GM12878 (cell line): ENCODE data around the gene MYO3B. TPM values are rescaled to one million over a fixed set of nuclear protein-coding genes. Genes with fewer than 3 reads are reported as not detected.

Source experiments
- ATAC-seq: fragments of 200-7000 bp; cut with Tn5 transposase; 3 replicates; pipeline ENCODE4 v1.9.1; 2020; ENCODE audit warnings: mild to moderate bottlenecking, moderate library complexity
- BruUV-seq: library from RNA; stranded (reverse); fragments of 400-500 nt; replicated peaks from 2 replicates; lab custom pipeline; 2021; lab: Mats Ljungman, UMichigan
- CTCF ChIA-PET: fragments of 300-600 bp; sonication (Branson Sonifier 250); formaldehyde crosslinking; extraction: SDS; loops from one replicate; lab custom pipeline; 2021; ENCODE audit warnings: inconsistent platforms; lab: Yijun Ruan, JAX
- POLR2A ChIA-PET: fragments of 350-600 bp; formaldehyde crosslinking; extraction: SDS; loops from one replicate; lab custom pipeline; 2021; ENCODE audit warnings: inconsistent platforms; lab: Charles Lee
- RAD21 ChIA-PET: fragments of 300-600 bp; sonication (Branson Sonifier 250); formaldehyde crosslinking; loops from one replicate; lab custom pipeline; 2023; ENCODE audit warnings: antibody characterized with exemption; ENCODE audit not compliant: unreplicated experiment; lab: Charles Lee
- SMC1A ChIA-PET: fragments of 300-600 bp; sonication (Branson Sonifier 250); formaldehyde crosslinking; loops from one replicate; lab custom pipeline; 2023; ENCODE audit not compliant: unreplicated experiment, uncharacterized antibody; lab: Charles Lee
- DNase-seq: peaks from one replicate; pipeline ENCODE4 v3.0.0-alpha.2; 2011; ENCODE audit warnings: low read depth, low spot score
- FAIRE-seq: peaks from 3 replicates; lab custom pipeline; 2011; peaks lifted over from hg19 to GRCh38; lab: Jason Lieb, UNC
- H2AFZ ChIP-seq: 2 replicates; pipeline ENCODE4 v1.6.0; 2011; ENCODE audit warnings: low read depth, low read length, control low read depth; ENCODE audit not compliant: control insufficient read depth
- H3K27ac ChIP-seq: 2 replicates; pipeline ENCODE4 v1.5.1; 2011; ENCODE audit warnings: control low read depth; ENCODE audit not compliant: control insufficient read depth, insufficient read depth
- H3K27me3 ChIP-seq, 2 experiments: replicated peaks in 1 of 2; 2 replicates each; pipeline versions ENCODE4 v1.6.0 to v1.6.1; 2011; ENCODE audit warnings: low read length in 1 of 2; ENCODE audit not compliant: control insufficient read depth in 2 of 2, insufficient read depth in 2 of 2
- H3K36me3 ChIP-seq, 2 experiments: 2 replicates each; pipeline ENCODE4 v1.5.1; 2011; ENCODE audit warnings: low read length in 1 of 2; ENCODE audit not compliant: control insufficient read depth in 2 of 2, insufficient read depth in 2 of 2
- H3K4me1 ChIP-seq: 2 replicates; pipeline ENCODE4 v1.6.1; 2011; ENCODE audit warnings: mild to moderate bottlenecking, low read length, moderate library complexity, mixed read lengths; ENCODE audit not compliant: control insufficient read depth, insufficient read depth
- H3K4me2 ChIP-seq: 2 replicates; pipeline ENCODE4 v1.6.0; 2011; ENCODE audit warnings: control low read depth; ENCODE audit not compliant: control insufficient read depth, insufficient read depth
- H3K4me3 ChIP-seq: fragments of 200-600 bp; sonication (generic); 2 replicates; pipeline ENCODE4 v1.5.1; 2016
- H3K79me2 ChIP-seq: 2 replicates; pipeline ENCODE4 v1.6.0; 2011; ENCODE audit warnings: low read length; ENCODE audit not compliant: control insufficient read depth, insufficient read depth
- H3K9ac ChIP-seq: 2 replicates; pipeline ENCODE4 v1.8.0; 2011; ENCODE audit warnings: low read length, control low read depth, mixed read lengths; ENCODE audit not compliant: control insufficient read depth, insufficient read depth
- H3K9me3 ChIP-seq: replicated peaks from 3 replicates; pipeline ENCODE4 v1.5.1; 2011; ENCODE audit warnings: mild to moderate bottlenecking, low read length; ENCODE audit not compliant: control insufficient read depth, insufficient read depth
- H4K20me1 ChIP-seq: 2 replicates; pipeline ENCODE4 v1.6.0; 2011; ENCODE audit not compliant: control insufficient read depth, insufficient read depth
- ATF3 ChIP-seq: IDR thresholded peaks from 2 replicates; pipeline ENCODE4 v1.6.1; 2011; ENCODE audit warnings: low read depth, mild to moderate bottlenecking, low read length, moderate library complexity, borderline replicate concordance; ENCODE audit errors: extremely low read depth
- BACH1 ChIP-seq: fragments of 450-650 bp; IDR thresholded peaks from 2 replicates; pipeline ENCODE4 v1.6.1; 2017; ENCODE audit warnings: mild to moderate bottlenecking, borderline replicate concordance
- CREM ChIP-seq: IDR thresholded peaks from 2 replicates; pipeline ENCODE4 v1.6.1; 2014; ENCODE audit warnings: antibody characterized with exemption, low read depth
- EED ChIP-seq: sonication (generic); IDR thresholded peaks from 2 replicates; pipeline ENCODE4 v1.6.1; 2016; ENCODE audit warnings: antibody characterized with exemption, low read depth
- GATAD2B ChIP-seq: fragments of 450-650 bp; conservative IDR thresholded peaks from 2 replicates; pipeline ENCODE4 v1.6.1; 2017; ENCODE audit warnings: low read depth, mild to moderate bottlenecking, moderate library complexity
- HDAC6 ChIP-seq: fragments of 200-600 bp; sonication (generic); IDR thresholded peaks from one replicate; pipeline ENCODE4 v1.8.0; 2017; ENCODE audit warnings: antibody characterized with exemption; ENCODE audit not compliant: unreplicated experiment
- JUNB ChIP-seq: IDR thresholded peaks from 2 replicates; pipeline ENCODE4 v1.6.1; 2016; ENCODE audit warnings: antibody characterized with exemption, mild to moderate bottlenecking
- NBN ChIP-seq: fragments of 450-650 bp; IDR thresholded peaks from 2 replicates; pipeline ENCODE4 v1.6.1; 2016
- PML ChIP-seq: IDR thresholded peaks from 2 replicates; pipeline ENCODE4 v1.6.1; 2012; ENCODE audit warnings: low read length, inconsistent platforms
- RELA ChIP-seq: fragments of 450-650 bp; IDR thresholded peaks from 2 replicates; pipeline ENCODE4 v1.8.0; 2014; ENCODE audit warnings: borderline replicate concordance; ENCODE audit not compliant: partially characterized antibody
- SMAD1 ChIP-seq: fragments of 450-650 bp; IDR thresholded peaks from 2 replicates; pipeline ENCODE4 v1.6.1; 2018; ENCODE audit warnings: mild to moderate bottlenecking, low read depth; ENCODE audit not compliant: partially characterized antibody
- SRF ChIP-seq, 2 experiments: IDR thresholded peaks; 2 replicates each; pipeline ENCODE4 v1.6.1; 2011; ENCODE audit warnings: low read depth in 2 of 2, low read length in 2 of 2, mild to moderate bottlenecking in 1 of 2, moderate library complexity in 1 of 2
- WGBS: methylation state at CpG from one replicate; pipeline ENCODE4 v1.1.6; 2016; ENCODE audit warnings: low lambda C conversion rate; ENCODE audit not compliant: insufficient replicate concordance, insufficient coverage; ENCODE audit errors: missing lambda C conversion rate; 5-methylcytosine and 5-hydroxymethylcytosine counted together
- in situ Hi-C: fragments of 300-500 bp; cut with MboI; formaldehyde crosslinking; loops from 9 replicates; pipeline ENCODE4 v1.14.3; 2018; ENCODE audit warnings: mixed read lengths
- intact Hi-C: fragments of 100-400 bp; cut with micrococcal nuclease; formaldehyde crosslinking; loops from one replicate; pipeline ENCODE4 v1.14.2; 2022; ENCODE audit not compliant: unreplicated experiment
- polyA plus RNA-seq, 11 experiments: library from polyadenylated mRNA; depleted of rRNA in 4 of 11; unstranded in 6 of 11; stranded (reverse) in 5 of 11; fragments of >200 nt; fragmentation: Nextera tagmentation in 4 of 11; fragmentation: Illumina TruSeq in 1 of 11; extraction: Ambion mirVana in 4 of 11; extraction: Trizol in 1 of 11; gene quantifications; 1 replicate in 1 of 11; 2 replicates in 10 of 11; pipeline versions ENCODE4 v1.2.1 to v1.2.3, GENCODE V29; 2011 to 2016; ENCODE audit warnings: inconsistent platforms in 2 of 11, missing spikeins in 2 of 11, low read depth in 1 of 11
- total RNA-seq, 4 experiments: library from RNA; depleted of rRNA in 3 of 4; stranded (reverse); fragments of >200 nt in 3 of 4; fragmentation: Illumina TruSeq in 1 of 4; extraction: Trizol in 1 of 4; gene quantifications; 2 replicates each; pipeline versions ENCODE4 v1.2.1 to v1.2.3, GENCODE V29; 2013 to 2021

MYO3B gene
- total and polyA plus RNA-seq, 10 of the 15 experiments (the other 5 are each of a cell fraction or from before 2014, with no cell fraction given) = 1.1 to 7.1 (median 2.1) TPM

GRCh38 chr2:170493426-170494097 lies 315.6 kb downstream of the MYO3B start:
- ChIA-PET CTCF (interaction anchor here (1.2 to 1.7 kb wide), 6 partner anchors 8 to 277 kb away, joined by 3 to 7 read pairs (median 4); partner anchors contain the start of gene ERICH2), RAD21 (interaction anchor here (1.5 kb wide), 1 partner anchor 320 kb away, joined by 3 read pairs; no protein-coding TSS in a partner anchor), POLR2A (no interaction called here), SMC1A (interaction anchor here (0.8 to 10.3 kb wide), 6 partner anchors 9 to 320 kb away, joined by 3 to 67 read pairs (median 9); no protein-coding TSS in a partner anchor)
- WGBS = 27% methylated on average over 4 of the region's 5 CpGs
- no peak overlapping the region for H2AFZ ChIP-seq
- no peaks in the 10 kb centered on the region for H3K79me2 ChIP-seq
- no peaks in the 10 kb centered on the region for H3K4me1 ChIP-seq
- BruUV-seq = no TSS peak
- no peak overlapping the region for H3K4me3 ChIP-seq
- DNase-seq = no peak
- intact Hi-C loops = no loop called here
- H3K9ac ChIP-seq = no peak overlapping the region
- no peak overlapping the region for H3K27ac ChIP-seq
- no peak for ATAC-seq
- no peaks in the 10 kb centered on the region for H4K20me1 ChIP-seq
- no peaks in the 10 kb centered on the region for H3K36me3 ChIP-seq
- no peaks in the 10 kb centered on the region for H3K27me3 ChIP-seq
- no peak for TF ChIP-seq BACH1
- TF ChIP-seq HDAC6 = no peak
- TF ChIP-seq EED = no peak
- no peak for TF ChIP-seq GATAD2B
- TF ChIP-seq SRF (IDR thresholded peaks at IDR 0.05; ENCODE audit: low read depth in 2 of 2, low read length in 2 of 2) = no peak
- no peak for TF ChIP-seq PML
- no peak for TF ChIP-seq CREM
- no peak for TF ChIP-seq NBN
- TF ChIP-seq ATF3 = no peak
- TF ChIP-seq SMAD1 = no peak
- no peak for TF ChIP-seq RELA
- no peak for TF ChIP-seq JUNB
- H3K9me3 ChIP-seq = no peaks in the 10 kb centered on the region
- in situ Hi-C loops = no loop called here
- H3K4me2 ChIP-seq = no peak overlapping the region
- FAIRE-seq = no peak
